A673 (cell line): ENCODE measurements around the gene KRTAP19-8.

Experiments used
- CTCF ChIP-seq: fragments of 300-800, 200-600 bp; sonication (generic); conservative IDR thresholded peaks from 2 replicates; pipeline ENCODE4 v1.5.1; 2017; ENCODE audit warnings: low read depth, mild to moderate bottlenecking, antibody characterized with exemption, low read length, moderate library complexity, mixed read lengths
- EZH2 ChIP-seq: fragments of 200-600 bp; sonication (generic); IDR thresholded peaks from 2 replicates; pipeline ENCODE4 v1.6.1; 2017; ENCODE audit warnings: borderline replicate concordance, low read depth, mild to moderate bottlenecking, mixed read lengths, antibody characterized with exemption, low read length; ENCODE audit not compliant: poor library complexity, severe bottlenecking

GRCh38 chr21:31052489-31053142 lies 14.3 kb upstream of the KRTAP19-8 start:
- TF ChIP-seq CTCF (no peak), EZH2 (no peak)
